K562 (cell line): ENCODE measurements around the gene SLC39A9. TPM values are rescaled to one million over a fixed set of nuclear protein-coding genes. Genes with fewer than 3 reads are reported as not detected.

Source experiments
- ATAC-seq: fragments of 200-7000 bp; cut with Tn5 transposase; 3 replicates; pipeline ENCODE4 v1.9.1; 2020; ENCODE audit warnings: moderate library complexity
- BruUV-seq: library from RNA; stranded (reverse); fragments of 400-500 nt; replicated peaks from 2 replicates; lab custom pipeline; 2021; lab: Mats Ljungman, UMichigan
- CTCF ChIA-PET: fragments of 300-600 bp; formaldehyde crosslinking; extraction: SDS; loops from one replicate; lab custom pipeline; 2021; ENCODE audit warnings: low intra/inter-chr PET ratio; lab: Yijun Ruan, JAX
- POLR2A ChIA-PET: fragments of 300-600, 350-650 bp; sonication (Branson Sonifier 250); formaldehyde crosslinking; extraction: SDS; loops from one replicate; lab custom pipeline; 2021; ENCODE audit warnings: antibody characterized with exemption, inconsistent platforms; lab: Yijun Ruan, JAX
- DNase-seq, 4 experiments: peaks; one replicate each; pipeline versions ENCODE4 v3.0.0 to v3.0.0-alpha.2; 2011 to 2018; ENCODE audit warnings: low spot score in 3 of 4, mixed read lengths in 3 of 4; ENCODE audit errors: extremely low read depth in 1 of 4
- FAIRE-seq: peaks from 2 replicates; lab custom pipeline; 2011; peaks lifted over from hg19 to GRCh38; lab: Jason Lieb, UNC
- H2AFZ ChIP-seq: 2 replicates; pipeline ENCODE4 v1.6.0; 2011; ENCODE audit warnings: low read depth, low read length, control low read depth, inconsistent platforms
- H3K27ac ChIP-seq: fragments of 200-600 bp; 3 replicates; pipeline ENCODE4 v1.8.0; 2011; ENCODE audit warnings: low read depth, mild to moderate bottlenecking, control low read depth, inconsistent platforms, low read length, moderate library complexity, mixed read lengths; ENCODE audit errors: extremely low read depth
- H3K27me3 ChIP-seq, 2 experiments: fragments of 300-600 bp in 1 of 2; 2 replicates in 1 of 2; 3 replicates in 1 of 2; pipeline versions ENCODE4 v1.6.0 to v1.8.0; 2011; ENCODE audit warnings: inconsistent platforms in 2 of 2, low read length in 2 of 2, mild to moderate bottlenecking in 1 of 2, mixed read lengths in 1 of 2, moderate library complexity in 1 of 2; ENCODE audit not compliant: control insufficient read depth in 2 of 2, insufficient read depth in 2 of 2
- H3K36me3 ChIP-seq: fragments of 300-600 bp; 3 replicates; pipeline ENCODE4 v1.8.0; 2011; ENCODE audit warnings: mild to moderate bottlenecking, low read length, inconsistent platforms; ENCODE audit not compliant: control insufficient read depth, insufficient read depth
- H3K4me1 ChIP-seq, 2 experiments: fragments of 200-600 bp in 1 of 2; replicated peaks in 1 of 2; 2 replicates in 1 of 2; 3 replicates in 1 of 2; pipeline versions ENCODE4 v1.5.1 to v1.8.0; 2011; ENCODE audit warnings: inconsistent platforms in 2 of 2, low read length in 2 of 2, mild to moderate bottlenecking in 1 of 2, mixed read lengths in 1 of 2, moderate library complexity in 1 of 2; ENCODE audit not compliant: control insufficient read depth in 2 of 2, insufficient read depth in 2 of 2
- H3K4me2 ChIP-seq: 2 replicates; pipeline ENCODE4 v1.6.1; 2011; ENCODE audit warnings: low read length, control low read depth, inconsistent platforms, mixed read lengths; ENCODE audit not compliant: insufficient read depth
- H3K4me3 ChIP-seq: fragments of 200-600 bp; sonication (generic), shearing (Covaris generic); 2 replicates; pipeline ENCODE4 v1.5.1; 2016; ENCODE audit warnings: control low read depth, inconsistent platforms
- H3K79me2 ChIP-seq: fragments of 200-600 bp; 3 replicates; pipeline ENCODE4 v1.8.0; 2011; ENCODE audit warnings: low read length, inconsistent platforms; ENCODE audit not compliant: control insufficient read depth, insufficient read depth
- H3K9ac ChIP-seq, 2 experiments: 2 replicates each; pipeline versions ENCODE4 v1.6.0 to v1.6.1; 2011; ENCODE audit warnings: low read depth in 2 of 2, low read length in 2 of 2, control low read depth in 1 of 2, inconsistent platforms in 1 of 2, mild to moderate bottlenecking in 1 of 2, mixed read lengths in 1 of 2; ENCODE audit not compliant: insufficient read depth in 1 of 2
- H3K9me1 ChIP-seq: one replicate; pipeline ENCODE4 v1.6.0; 2011; ENCODE audit warnings: inconsistent platforms, mild to moderate bottlenecking, low read length, moderate library complexity; ENCODE audit not compliant: control insufficient read depth, insufficient read depth
- H3K9me3 ChIP-seq: replicated peaks from 2 replicates; pipeline ENCODE4 v1.5.1; 2011; ENCODE audit warnings: low read depth, low read length, inconsistent platforms; ENCODE audit not compliant: control insufficient read depth, insufficient read depth
- H4K20me1 ChIP-seq: replicated peaks from 2 replicates; pipeline ENCODE4 v1.6.1; 2011; ENCODE audit warnings: low read length, inconsistent platforms, mixed read lengths; ENCODE audit not compliant: control insufficient read depth, insufficient read depth
- E2F3 ChIP-seq: fragments of 250-450 bp; sonication (Bioruptor Pico); IDR thresholded peaks from 2 replicates; pipeline ENCODE4 v1.4.0; 2020; ENCODE audit warnings: mild to moderate bottlenecking
- GABPB2 ChIP-seq: fragments of 250-450 bp; sonication (Bioruptor Pico); conservative IDR thresholded peaks from 2 replicates; pipeline ENCODE4 v1.5.1; 2021; ENCODE audit warnings: mild to moderate bottlenecking
- SAP30 ChIP-seq: fragments of 200-600 bp; sonication (generic); IDR thresholded peaks from 2 replicates; pipeline ENCODE4 v1.6.1; 2012; ENCODE audit warnings: borderline replicate concordance, low read depth, mild to moderate bottlenecking, moderate library complexity, low read length, control low read depth, inconsistent platforms; ENCODE audit not compliant: insufficient read depth, poor library complexity, severe bottlenecking
- SMC3 ChIP-seq: conservative IDR thresholded peaks from 2 replicates; pipeline ENCODE4 v1.6.1; 2011; ENCODE audit warnings: low read depth, low read length, improper control_type of control experiment; ENCODE audit not compliant: insufficient read depth
- WGBS: fragments of 100-300 bp; shearing (Covaris generic); methylation state at CpG from one replicate; pipeline ENCODE4 v1.1.6; 2016; ENCODE audit warnings: low coverage, mixed read lengths; ENCODE audit not compliant: insufficient coverage; ENCODE audit errors: missing lambda C conversion rate; 5-methylcytosine and 5-hydroxymethylcytosine counted together
- in situ Hi-C: fragments of 300-500 bp; cut with MboI; formaldehyde crosslinking; loops from 4 replicates; pipeline ENCODE4 v1.15.0; 2018; ENCODE audit warnings: inconsistent platforms, mixed read lengths
- intact Hi-C: fragments of 100-400 bp; cut with micrococcal nuclease; formaldehyde crosslinking; loops from 2 replicates; pipeline ENCODE4 v1.14.2; 2022
- polyA plus RNA-seq, 8 experiments: library from polyadenylated mRNA; depleted of rRNA in 4 of 8; stranded (reverse) in 5 of 8; unstranded in 3 of 8; fragments of >200 nt; fragmentation: Nextera tagmentation in 2 of 8; fragmentation: Illumina TruSeq in 1 of 8; extraction: Ambion mirVana in 2 of 8; extraction: Trizol in 1 of 8; gene quantifications; 2 replicates each; pipeline versions ENCODE4 v1.2.1 to v1.2.3, GENCODE V29; 2011 to 2014; ENCODE audit warnings: inconsistent platforms in 1 of 8, missing spikeins in 1 of 8
- total RNA-seq, 7 experiments: library from RNA; depleted of rRNA in 6 of 7; stranded (reverse); fragments of >200 nt in 6 of 7; fragmentation: Illumina TruSeq in 2 of 7; extraction: Trizol in 2 of 7; gene quantifications; 2 replicates each; pipeline versions ENCODE4 v1.2.1 to v1.2.3, GENCODE V29; 2011 to 2021; ENCODE audit warnings: low replicate concordance in 1 of 7
- TF ChIP-seq, protein P1 (sequence below): sonication (generic); formaldehyde crosslinking; IDR thresholded peaks from 2 replicates; pipeline ENCODE4 v1.8.1; 2022; ENCODE audit warnings: missing genetic modification reagents

The SLC39A9 gene
- total and polyA plus RNA-seq, 9 of the 15 experiments (the other 6 are each of a cell fraction or from before 2014, with no cell fraction given), result 18.4 to 66.0 (median 32.5) TPM

- 100% methylated on average over 1 of the region's 1 CpG for WGBS
- Histone ChIP-seq H3K4me3 (no peak overlapping the region), H2AFZ (no peak overlapping the region)
- no peak for DNase-seq
- no peak for ATAC-seq
- FAIRE-seq, result no peak
- TF ChIP-seq SMC3, result no peak
- TF ChIP-seq SAP30, result no peak
- TF ChIP-seq E2F3 (CRISPR knock-in tag), result no peak
- TF ChIP-seq, protein P1, sequence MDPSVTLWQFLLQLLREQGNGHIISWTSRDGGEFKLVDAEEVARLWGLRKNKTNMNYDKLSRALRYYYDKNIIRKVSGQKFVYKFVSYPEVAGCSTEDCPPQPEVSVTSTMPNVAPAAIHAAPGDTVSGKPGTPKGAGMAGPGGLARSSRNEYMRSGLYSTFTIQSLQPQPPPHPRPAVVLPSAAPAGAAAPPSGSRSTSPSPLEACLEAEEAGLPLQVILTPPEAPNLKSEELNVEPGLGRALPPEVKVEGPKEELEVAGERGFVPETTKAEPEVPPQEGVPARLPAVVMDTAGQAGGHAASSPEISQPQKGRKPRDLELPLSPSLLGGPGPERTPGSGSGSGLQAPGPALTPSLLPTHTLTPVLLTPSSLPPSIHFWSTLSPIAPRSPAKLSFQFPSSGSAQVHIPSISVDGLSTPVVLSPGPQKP (CRISPR knock-in tag), result no peak
- TF ChIP-seq GABPB2 (CRISPR knock-in tag), result no peak
- TF ChIP-seq, all 486 proteins: peak for 0
- no peak overlapping the region for H3K9ac ChIP-seq
- POLR2A ChIA-PET, result no interaction called here
- no peak overlapping the region for H3K4me2 ChIP-seq
- CTCF ChIA-PET, result no interaction called here
- no peak overlapping the region for H3K27ac ChIP-seq
- H3K9me1 ChIP-seq, result no peaks in the 10 kb centered on the region
- H3K27me3 ChIP-seq, result no peaks in the 10 kb centered on the region
- BruUV-seq, result no TSS peak
- in situ Hi-C loops, result no loop called here
- H3K4me1 ChIP-seq, result no peaks in the 10 kb centered on the region
- intact Hi-C loops, result no loop called here
- H3K36me3 ChIP-seq, result peaks cover 16% of the 10 kb centered on the region; the same call in 2 of the 3 replicates
- no peaks in the 10 kb centered on the region for H3K9me3 ChIP-seq
- no peaks in the 10 kb centered on the region for H4K20me1 ChIP-seq
- H3K79me2 ChIP-seq, result no peaks in the 10 kb centered on the region
These were observed 25.4 kb upstream of the SLC39A9 start for GRCh38 chr14:69373104-69373503.
